A549 (cell line): ENCODE results near the gene PHF23. TPM values are rescaled to one million over a fixed set of nuclear protein-coding genes. Genes with fewer than 3 reads are reported as not detected.

Source experiments
- ATAC-seq, 2 experiments: fragments of 200-7000 bp in 1 of 2; fragments of >200 bp in 1 of 2; cut with Nextera tagmentation in 1 of 2; cut with Tn5 transposase in 1 of 2; 3 replicates each; pipeline versions ENCODE4 v1.8.0 to v1.9.1; 2018 to 2020; ENCODE audit warnings: mild to moderate bottlenecking in 1 of 2, moderate library complexity in 1 of 2
- CTCF ChIA-PET: fragments of 300-600 bp; sonication (Branson Sonifier 250); formaldehyde crosslinking; extraction: SDS; loops from one replicate; lab custom pipeline; 2021; ENCODE audit warnings: antibody characterized with exemption, inconsistent platforms; lab: Yijun Ruan, JAX
- POLR2A ChIA-PET: fragments of 350-600 bp; formaldehyde crosslinking; extraction: SDS; loops from one replicate; lab custom pipeline; 2021; ENCODE audit warnings: antibody characterized with exemption, inconsistent platforms; lab: Yijun Ruan, JAX
- DNase-seq, 2 experiments: peaks; one replicate each; pipeline versions ENCODE4 v3.0.0 to v3.0.0-alpha.2; 2011 to 2016; ENCODE audit warnings: low read depth in 1 of 2, low spot score in 1 of 2
- FAIRE-seq: peaks from 2 replicates; lab custom pipeline; 2011; peaks lifted over from hg19 to GRCh38; lab: Jason Lieb, UNC
- H3K27ac ChIP-seq, 2 experiments: fragments of >200 bp; sonication (Bioruptor Twin); formaldehyde crosslinking; 3 replicates each; pipeline ENCODE4 v1.5.1; 2016 to 2017
- H3K4me1 ChIP-seq: fragments of >200 bp; sonication (Bioruptor Twin); formaldehyde crosslinking; 3 replicates; pipeline ENCODE4 v1.6.1; 2016
- H3K4me2 ChIP-seq: fragments of >200 bp; sonication (Bioruptor Twin); formaldehyde crosslinking; 3 replicates; pipeline ENCODE4 v1.6.1; 2016
- H3K4me3 ChIP-seq: fragments of >200 bp; sonication (Bioruptor Twin); formaldehyde crosslinking; 3 replicates; pipeline ENCODE4 v1.5.1; 2016
- H3K9me3 ChIP-seq: fragments of >200 bp; sonication (Bioruptor Twin); formaldehyde crosslinking; 3 replicates; pipeline ENCODE4 v1.6.1; 2016
- CBX2 ChIP-seq: fragments of 200-600 bp; sonication (generic); IDR thresholded peaks from 2 replicates; pipeline ENCODE4 v1.6.1; 2016; ENCODE audit warnings: low read depth, mild to moderate bottlenecking, borderline replicate concordance
- CHD2 ChIP-seq: fragments of 150-350 bp; IDR thresholded peaks from 2 replicates; pipeline ENCODE4 v1.6.1; 2014; ENCODE audit warnings: low read length; ENCODE audit not compliant: partially characterized antibody
- EP300 ChIP-seq, 2 experiments: fragments of >200 bp; sonication (Bioruptor Twin); formaldehyde crosslinking; IDR thresholded peaks; 2 replicates in 1 of 2; 3 replicates in 1 of 2; pipeline ENCODE4 v1.6.1; 2016 to 2017
- FOSL2 ChIP-seq, 2 experiments: fragments of 450-650 bp in 1 of 2; fragments of >200 bp in 1 of 2; sonication (Bioruptor Twin) in 1 of 2; formaldehyde crosslinking; IDR thresholded peaks; 2 replicates each; pipeline versions ENCODE4 v1.5.0 to v1.6.1; 2016 to 2020; ENCODE audit warnings: mild to moderate bottlenecking in 1 of 2, moderate library complexity in 1 of 2
- HES2 ChIP-seq: fragments of >200 bp; sonication (Bioruptor Twin); formaldehyde crosslinking; IDR thresholded peaks from 2 replicates; pipeline ENCODE4 v1.6.1; 2016
- HEYL ChIP-seq: fragments of 250-450 bp; sonication (Bioruptor Pico); IDR thresholded peaks from 2 replicates; pipeline ENCODE4 v1.8.0; 2021; ENCODE audit warnings: mild to moderate bottlenecking, moderate library complexity
- HOXB5 ChIP-seq: fragments of 250-450 bp; sonication (Bioruptor Pico); IDR thresholded peaks from 2 replicates; pipeline ENCODE4 v1.5.0; 2020; ENCODE audit warnings: mild to moderate bottlenecking, moderate library complexity
- JUNB ChIP-seq: fragments of >200 bp; sonication (Bioruptor Twin); formaldehyde crosslinking; IDR thresholded peaks from 2 replicates; pipeline ENCODE4 v1.6.1; 2016
- KDM1A ChIP-seq: fragments of 200-600 bp; sonication (generic); IDR thresholded peaks from 2 replicates; pipeline ENCODE4 v1.6.1; 2016; ENCODE audit warnings: low read depth, mild to moderate bottlenecking
- MYC ChIP-seq: IDR thresholded peaks from 2 replicates; pipeline ENCODE4 v1.6.1; 2012; ENCODE audit warnings: mild to moderate bottlenecking, inconsistent platforms, low read length, improper control_type of control experiment, borderline replicate concordance
- NR3C1 ChIP-seq: fragments of >200 bp; sonication (Bioruptor Twin); formaldehyde crosslinking; IDR thresholded peaks from 3 replicates; pipeline ENCODE4 v1.6.1; 2017
- PBX3 ChIP-seq: IDR thresholded peaks from 2 replicates; pipeline ENCODE4 v1.6.1; 2012
- SMC3 ChIP-seq: fragments of >200 bp; sonication (Bioruptor Twin); formaldehyde crosslinking; IDR thresholded peaks from 3 replicates; pipeline ENCODE4 v1.6.1; 2018; ENCODE audit warnings: inconsistent platforms
- TFCP2L1 ChIP-seq: fragments of 250-450 bp; sonication (Bioruptor Pico); IDR thresholded peaks from 2 replicates; pipeline ENCODE4 v1.5.0; 2021; ENCODE audit warnings: mild to moderate bottlenecking
- ZNF302 ChIP-seq: fragments of 250-450 bp; sonication (Bioruptor Pico); IDR thresholded peaks from 2 replicates; pipeline ENCODE4 v1.9.0; 2021; ENCODE audit warnings: inconsistent platforms, mild to moderate bottlenecking, moderate library complexity
- WGBS: methylation state at CpG from one replicate; pipeline ENCODE4 v1.1.6; 2017; ENCODE audit errors: missing lambda C conversion rate; 5-methylcytosine and 5-hydroxymethylcytosine counted together
- polyA plus RNA-seq, 4 experiments: library from polyadenylated mRNA; depleted of rRNA in 3 of 4; stranded (reverse); fragments of >200 nt; fragmentation: RNase III in 1 of 4; extraction: RNeasy Plus Mini Kit Qiagen cat#74134 plus additional on column Dnase treatment in 1 of 4; gene quantifications; 2 replicates in 3 of 4; 3 replicates in 1 of 4; pipeline ENCODE4 v1.2.3, GENCODE V29; 2011 to 2017
- TF ChIP-seq, protein P1 (sequence below): fragments of >200 bp; sonication (Bioruptor Twin); formaldehyde crosslinking; IDR thresholded peaks from 3 replicates; pipeline ENCODE4 v1.6.1; 2016
- TF ChIP-seq, protein P2 (sequence below): fragments of 150-350 bp; IDR thresholded peaks from 2 replicates; pipeline ENCODE4 v1.6.1; 2014; ENCODE audit warnings: low read depth, mild to moderate bottlenecking, low read length

PHF23 gene
- polyA plus RNA-seq, 2 of the 4 experiments (the other 2 are of a cell fraction): 52.1 to 80.2 TPM

DNA sequence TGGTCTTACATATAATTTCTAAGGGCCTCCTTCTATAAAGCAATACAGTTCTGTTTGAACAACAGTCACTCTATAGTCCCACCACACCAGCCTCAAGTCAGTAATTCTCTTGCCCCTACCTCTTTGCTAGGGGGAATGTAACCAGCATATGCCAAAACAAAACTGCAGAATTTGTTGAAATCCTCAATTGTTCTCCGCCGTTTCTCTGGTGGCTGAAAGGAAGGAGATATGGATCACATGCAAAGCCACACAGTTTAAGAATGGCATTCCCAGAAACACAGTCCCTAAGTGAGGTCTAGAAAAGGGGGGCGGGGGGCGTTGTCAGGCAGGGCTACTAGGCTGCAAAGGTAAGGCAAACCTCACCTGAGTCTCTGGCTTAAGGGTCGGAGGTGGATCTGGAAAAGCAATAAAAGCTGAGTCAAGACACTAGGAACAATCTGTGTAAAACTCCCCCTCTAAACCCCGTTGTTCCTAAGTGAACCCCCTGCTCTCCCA lies 1.9 kb downstream of the PHF23 start:
- Histone ChIP-seq H3K4me2 (peak overlapping the region; percentile 69), H3K4me3 (peak overlapping the region; percentile 99), H3K4me1 (peaks cover 58% of the 10 kb centered on the region), H3K27ac (peak overlapping the region; percentile 98 to 100), H3K9me3 (no peaks in the 10 kb centered on the region)
- ChIA-PET CTCF (interaction anchor here (1.1 to 17.3 kb wide), 7 partner anchors 15 to 192 kb away, joined by 3 to 169 read pairs (median 6); partner anchors contain the start of genes ACADVL and DLG4), POLR2A (interaction anchor here (0.6 to 6.9 kb wide), 4 partner anchors 14 to 192 kb away, joined by 3 to 63 read pairs (median 6); partner anchors contain the start of genes ACADVL, CTDNEP1, DLG4 and ELP5)
- TF ChIP-seq HOXB5 (CRISPR knock-in tag): no peak
- TF ChIP-seq CHD2: peak; percentile 9
- DNase-seq (no peak), ATAC-seq (no peak), FAIRE-seq (no peak)
- 42% methylated on average over 6 of the region's 6 CpGs for WGBS

DNA sequence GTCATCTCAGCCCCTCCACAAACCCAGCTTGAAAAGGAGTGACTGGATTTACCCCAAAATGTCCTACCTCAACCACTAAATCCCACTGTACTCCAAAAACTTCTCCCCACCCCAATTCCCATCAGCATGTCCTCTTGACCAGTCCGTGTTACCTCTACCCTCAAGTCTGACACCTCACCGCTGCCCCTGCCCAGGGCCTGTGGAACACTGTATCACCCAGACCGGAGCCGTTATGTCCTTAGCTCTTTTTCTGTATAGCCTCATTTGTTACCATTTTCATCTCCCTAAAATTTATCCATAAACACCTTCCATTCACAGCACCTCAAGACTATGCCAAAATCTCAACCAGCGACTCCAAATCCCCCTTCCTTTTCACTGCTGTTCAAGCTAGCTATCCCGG lies 2.4 kb downstream of the PHF23 start:
- peaks cover 60% of the 10 kb centered on the region for H3K4me1 ChIP-seq
- ChIA-PET CTCF (interaction anchor here (1.1 to 17.3 kb wide), 8 partner anchors 15 to 191 kb away, joined by 3 to 169 read pairs (median 5); partner anchors contain the start of genes ACADVL and DLG4), POLR2A (interaction anchor here (6.9 kb wide), 1 partner anchor 17 kb away, joined by 63 read pairs; the partner anchor contains the start of genes ACADVL and DLG4)
- TF ChIP-seq, protein P1, sequence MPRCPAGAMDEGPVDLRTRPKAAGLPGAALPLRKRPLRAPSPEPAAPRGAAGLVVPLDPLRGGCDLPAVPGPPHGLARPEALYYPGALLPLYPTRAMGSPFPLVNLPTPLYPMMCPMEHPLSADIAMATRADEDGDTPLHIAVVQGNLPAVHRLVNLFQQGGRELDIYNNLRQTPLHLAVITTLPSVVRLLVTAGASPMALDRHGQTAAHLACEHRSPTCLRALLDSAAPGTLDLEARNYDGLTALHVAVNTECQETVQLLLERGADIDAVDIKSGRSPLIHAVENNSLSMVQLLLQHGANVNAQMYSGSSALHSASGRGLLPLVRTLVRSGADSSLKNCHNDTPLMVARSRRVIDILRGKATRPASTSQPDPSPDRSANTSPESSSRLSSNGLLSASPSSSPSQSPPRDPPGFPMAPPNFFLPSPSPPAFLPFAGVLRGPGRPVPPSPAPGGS: no peak
- no peak for TF ChIP-seq NR3C1
- no peak for TF ChIP-seq KDM1A
- no peak for TF ChIP-seq ZNF302 (CRISPR knock-in tag)
- no peak for TF ChIP-seq SMC3
- TF ChIP-seq, protein P2, sequence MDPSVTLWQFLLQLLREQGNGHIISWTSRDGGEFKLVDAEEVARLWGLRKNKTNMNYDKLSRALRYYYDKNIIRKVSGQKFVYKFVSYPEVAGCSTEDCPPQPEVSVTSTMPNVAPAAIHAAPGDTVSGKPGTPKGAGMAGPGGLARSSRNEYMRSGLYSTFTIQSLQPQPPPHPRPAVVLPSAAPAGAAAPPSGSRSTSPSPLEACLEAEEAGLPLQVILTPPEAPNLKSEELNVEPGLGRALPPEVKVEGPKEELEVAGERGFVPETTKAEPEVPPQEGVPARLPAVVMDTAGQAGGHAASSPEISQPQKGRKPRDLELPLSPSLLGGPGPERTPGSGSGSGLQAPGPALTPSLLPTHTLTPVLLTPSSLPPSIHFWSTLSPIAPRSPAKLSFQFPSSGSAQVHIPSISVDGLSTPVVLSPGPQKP: no peak
- TF ChIP-seq PBX3: no peak
- TF ChIP-seq TFCP2L1 (CRISPR knock-in tag): no peak
- no peak for TF ChIP-seq MYC
- TF ChIP-seq EP300 (IDR thresholded peaks at IDR 0.05): no peak
- TF ChIP-seq HES2: no peak
- TF ChIP-seq HEYL (CRISPR knock-in tag): no peak
- no peak for TF ChIP-seq JUNB
- no peak for FAIRE-seq
- DNase-seq: no peak
- ATAC-seq: no peak
- peak overlapping the region in 1 of 2 experiments; percentile 98; a peak in 4 of 6 replicates for H3K27ac ChIP-seq
- peak overlapping the region; percentile 99; the same call in 2 of the 3 replicates for H3K4me3 ChIP-seq
- peak overlapping the region; percentile 69 for H3K4me2 ChIP-seq
- no peaks in the 10 kb centered on the region for H3K9me3 ChIP-seq
- 91% methylated on average over 6 of the region's 6 CpGs for WGBS

DNA sequence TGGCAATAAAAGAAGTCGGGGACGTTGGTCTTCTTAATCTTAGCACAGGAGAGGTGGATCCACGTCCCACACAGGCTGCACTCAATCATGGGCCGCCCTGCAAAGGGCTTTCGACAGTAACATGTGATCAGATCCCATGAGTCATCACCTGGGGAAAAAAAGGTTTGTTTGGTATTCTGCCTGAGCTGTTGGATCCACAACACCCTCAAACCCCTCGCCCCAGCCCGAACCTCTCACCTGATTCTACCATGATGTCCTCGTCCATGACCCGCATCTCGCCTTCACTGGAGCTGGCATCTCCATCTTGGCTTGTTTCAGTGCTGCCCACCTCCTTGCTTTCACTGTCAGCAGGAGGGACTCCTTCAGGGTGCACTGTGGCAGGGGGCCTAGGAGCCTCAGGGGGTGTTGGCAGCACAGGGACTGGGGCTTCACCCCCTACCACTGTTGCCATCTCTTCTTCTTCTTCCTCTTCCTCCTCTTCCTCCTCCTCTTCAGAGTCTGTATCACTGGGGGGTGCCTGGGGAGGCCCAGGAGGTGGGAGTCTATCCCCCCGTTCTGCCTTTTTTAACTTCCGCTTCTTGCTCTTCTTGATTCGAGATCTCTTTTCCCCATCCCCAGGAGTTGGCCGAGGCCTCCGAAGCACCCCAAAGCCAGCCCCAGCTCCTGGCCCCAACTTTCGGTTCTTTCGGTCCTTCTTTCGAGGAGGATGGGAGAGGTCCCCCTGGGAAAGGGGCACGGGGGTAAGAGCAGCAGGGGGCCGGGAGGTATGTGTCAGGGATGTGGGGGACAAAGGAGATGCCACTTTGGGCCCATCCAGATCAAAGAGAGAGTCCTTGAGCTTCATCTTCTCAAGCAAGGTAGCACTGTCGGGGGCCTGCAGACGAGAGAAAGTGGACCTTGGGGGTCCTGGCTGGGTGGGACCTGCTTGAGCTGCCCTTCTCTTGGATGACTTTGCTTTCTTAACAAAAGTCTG lies 3.3 kb downstream of the PHF23 start:
- CTCF ChIA-PET: interaction anchor here (1.1 to 17.3 kb wide), 9 partner anchors 14 to 191 kb away, joined by 3 to 169 read pairs (median 7); partner anchors contain the start of genes ACADVL and DLG4
- Histone ChIP-seq H3K9me3 (no peaks in the 10 kb centered on the region), H3K4me1 (peaks cover 55% of the 10 kb centered on the region), H3K4me2 (peak overlapping the region; percentile 92), H3K27ac (peak overlapping the region; percentile 1 to 94; a peak in 2 of 6 replicates), H3K4me3 (no peak overlapping the region)
- no peak for ATAC-seq
- WGBS: 80% methylated on average over 21 of the region's 22 CpGs
- no peak for DNase-seq
- no peak for FAIRE-seq
- POLR2A ChIA-PET: interaction anchor here (6.9 kb wide), 1 partner anchor 16 kb away, joined by 63 read pairs; the partner anchor contains the start of genes ACADVL and DLG4
- TF ChIP-seq CBX2 (no peak), FOSL2 (IDR thresholded peaks at IDR 0.05) (no peak), FOSL2 (CRISPR knock-in tag; IDR thresholded peaks at IDR 0.05) (peak; percentile 75)
- TF ChIP-seq, all 56 proteins: peak for 1
